H1 (cell line): ENCODE results near the gene PHLDB3. TPM values are rescaled to one million over a fixed set of nuclear protein-coding genes. Genes with fewer than 3 reads are reported as not detected.

ENCODE experiments used
- BCL11A ChIP-seq, 2 experiments: IDR thresholded peaks; one replicate each; pipeline ENCODE4 v1.6.1; 2011; ENCODE audit warnings: low read depth in 2 of 2, low read length in 2 of 2, mild to moderate bottlenecking in 2 of 2
- CREB1 ChIP-seq: IDR thresholded peaks from 2 replicates; pipeline ENCODE4 v1.6.1; 2012; ENCODE audit warnings: inconsistent platforms
- CTBP2 ChIP-seq: IDR thresholded peaks from 2 replicates; pipeline ENCODE4 v1.7.0; 2011; ENCODE audit warnings: borderline replicate concordance, mild to moderate bottlenecking, moderate library complexity, mixed read lengths, low read length; ENCODE audit not compliant: insufficient read depth, insufficient read length
- KDM1A ChIP-seq: fragments of 200-600, 300-600 bp; sonication (generic); IDR thresholded peaks from 2 replicates; pipeline ENCODE4 v1.7.1; 2016; ENCODE audit warnings: mild to moderate bottlenecking, low read length, borderline replicate concordance
- NANOG ChIP-seq: IDR thresholded peaks from 2 replicates; pipeline ENCODE4 v1.6.1; 2011; ENCODE audit warnings: low read length, low read depth, mild to moderate bottlenecking, inconsistent platforms; ENCODE audit not compliant: insufficient read depth, poor library complexity, severe bottlenecking
- RXRA ChIP-seq: IDR thresholded peaks from 2 replicates; pipeline ENCODE4 v1.6.1; 2011; ENCODE audit warnings: low read depth, mild to moderate bottlenecking, low read length, moderate library complexity; ENCODE audit not compliant: insufficient read depth
- SIRT6 ChIP-seq: IDR thresholded peaks from one replicate; pipeline ENCODE4 v1.7.1; 2012; ENCODE audit warnings: low read length, inconsistent platforms
- TAF7 ChIP-seq: optimal IDR thresholded peaks from 2 replicates; pipeline ENCODE3; 2011; ENCODE audit warnings: low read depth, mild to moderate bottlenecking, inconsistent platforms, low read length, moderate library complexity, borderline replicate concordance
- TEAD4 ChIP-seq: IDR thresholded peaks from 2 replicates; pipeline ENCODE4 v1.6.1; 2012; ENCODE audit warnings: low read depth, low read length, inconsistent platforms, mixed read lengths
- ZNF274 ChIP-seq: IDR thresholded peaks from 2 replicates; pipeline ENCODE4 v1.7.0; 2012; ENCODE audit warnings: low read length, borderline replicate concordance; ENCODE audit errors: extremely low read depth
- polyA plus RNA-seq, 7 experiments: library from polyadenylated mRNA; depleted of rRNA in 3 of 7; stranded (reverse) in 5 of 7; unstranded in 2 of 7; fragments of >200 nt in 5 of 7; fragments of 200-250 nt in 2 of 7; gene quantifications; 1 replicate in 5 of 7; 2 replicates in 1 of 7; 4 replicates in 1 of 7; pipeline versions ENCODE4 v1.2.1 to v1.2.3, GENCODE V29; 2011 to 2013; ENCODE audit warnings: missing spikeins in 2 of 7, mixed read lengths in 2 of 7
- total RNA-seq: library from RNA; stranded (reverse); fragmentation: NEBNext Ultra II Directional; extraction: Animal tissue kit (Norgen Biotek cat#: 25700); gene quantifications from 2 replicates; pipeline ENCODE4 v1.2.1, GENCODE V29; 2021

PHLDB3 gene
- total and polyA plus RNA-seq, 2 of the 8 experiments (the other 6 are each of a cell fraction or from before 2014, with no cell fraction given): 4.0 to 8.5 TPM

GRCh38 chr19:43553656-43554055 is 49.1 kb upstream of the PHLDB3 start (continued):
- TF ChIP-seq NANOG: no peak
- TF ChIP-seq TAF7: no peak
- no peak for TF ChIP-seq BCL11A (IDR thresholded peaks at IDR 0.05; ENCODE audit: low read depth in 2 of 2, low read length in 2 of 2)
- TF ChIP-seq SIRT6: no peak
- no peak for TF ChIP-seq CREB1
- no peak for TF ChIP-seq CTBP2
- no peak for TF ChIP-seq KDM1A
- no peak for TF ChIP-seq TEAD4
- TF ChIP-seq RXRA: no peak
- no peak for TF ChIP-seq ZNF274
